Measurements from ENCODE around the gene ORAI3. TPM values are rescaled to one million over a fixed set of nuclear protein-coding genes. Genes with fewer than 3 reads are reported as not detected.
A peak's percentile ranks its signal among the peaks of the same experiment; 100 is the strongest.

The ORAI3 gene
- total and polyA plus RNA-seq, 7 experiments from 2014 or later = 6.0 to 29.8 (median 17.8) TPM

DNA sequence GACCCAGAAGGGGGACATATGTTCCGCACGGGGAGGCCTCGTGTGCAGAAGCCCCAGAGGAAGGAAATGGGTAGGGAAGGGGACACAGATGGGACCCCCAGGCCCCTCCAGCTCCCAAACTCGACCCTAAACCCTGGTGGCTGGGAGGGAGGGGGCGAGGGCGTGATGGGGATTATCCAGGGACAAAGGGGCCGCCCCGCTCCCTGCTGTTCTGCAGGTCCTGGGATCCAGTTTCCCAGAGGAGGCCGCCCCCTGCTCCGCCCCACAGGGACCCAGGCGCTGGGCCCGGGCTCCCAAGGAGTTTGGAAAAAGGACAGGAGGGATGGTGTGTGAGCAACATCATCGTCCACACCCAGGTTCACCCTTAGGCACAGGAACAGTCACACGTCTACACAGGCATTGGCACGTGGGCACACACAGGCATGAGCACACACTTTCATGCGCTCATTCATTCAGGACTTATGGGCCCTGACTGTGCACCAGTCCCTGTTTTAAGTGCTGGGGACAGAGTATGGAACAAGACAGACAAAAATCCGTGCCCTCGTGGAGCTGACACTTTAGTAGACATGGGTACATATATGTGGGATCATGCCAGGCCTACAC lies 38.3 kb upstream of the ORAI3 start:
- Histone ChIP-seq H3K27me3 (ENCODE audit: control insufficient read depth in 2 of 2, insufficient read depth in 2 of 2, low read length in 2 of 2) (no peaks in the 10 kb centered on the region), H3K4me1 (ENCODE audit: control insufficient read depth in 2 of 2, insufficient read depth in 2 of 2, low read length in 2 of 2) (peaks cover 0 to 7% of the 10 kb centered on the region in 2 donors), H3K4me3 (ENCODE audit: low read length) (no peak overlapping the region), H3K36me3 (ENCODE audit: control insufficient read depth in 2 of 3, insufficient read depth in 3 of 3, low read length in 3 of 3) (no peaks in the 10 kb centered on the region), H3K27ac (ENCODE audit: low read depth, low read length) (no peak overlapping the region), H3K9me3 (ENCODE audit: control insufficient read depth in 2 of 3, low read length in 3 of 3) (no peaks in the 10 kb centered on the region)
- peaks cover 7 to 15% (median 9%) of the 10 kb centered on the region in 7 donors for H3K4me1 Mint-ChIP-seq
- no peak overlapping the region for H3K4me3 Mint-ChIP-seq
- H3K9me3 Mint-ChIP-seq = no peaks in the 10 kb centered on the region
- H3K27me3 Mint-ChIP-seq = no peaks in the 10 kb centered on the region
- ATAC-seq (no peak), DNase-seq (no peak)
- H3K36me3 Mint-ChIP-seq = no peaks in the 10 kb centered on the region
- CTCF ChIA-PET = no interaction called here
- intact Hi-C loops (cut with micrococcal nuclease) = no loop called here
- no peak overlapping the region for H3K27ac Mint-ChIP-seq
- POLR2A ChIA-PET = no interaction called here

GRCh38 chr16:30912794-30913412 lies 36.0 kb upstream of the ORAI3 start:
- POLR2A ChIA-PET = interaction anchor here (1.0 kb wide), 1 partner anchor 11 kb away, joined by 7 read pairs; no protein-coding TSS in a partner anchor

DNA sequence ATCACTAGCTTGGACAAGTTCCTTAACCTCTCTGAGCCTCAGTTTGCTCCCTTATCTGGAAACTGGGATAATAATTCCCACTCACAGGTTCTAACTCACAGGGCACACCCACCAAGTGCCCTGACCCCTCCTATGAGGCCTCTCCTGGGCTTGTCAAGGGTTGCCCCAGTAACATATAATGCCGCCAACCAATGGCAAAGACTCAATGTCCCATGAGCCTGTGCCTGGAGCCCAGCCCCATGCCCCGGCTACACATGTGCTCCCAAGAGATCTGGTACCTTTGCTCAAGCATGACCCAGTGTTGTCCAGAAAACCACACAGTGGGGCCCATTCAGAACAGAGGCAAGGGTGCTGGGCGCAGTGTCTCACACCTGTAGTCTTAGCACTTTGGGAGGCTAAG lies 34.0 kb upstream of the ORAI3 start:
- Mint-ChIP-seq H3K4me1 (peaks cover 0 to 5% (median 0%) of the 10 kb centered on the region in 7 donors), H3K27me3 (peaks cover 0 to 3% (median 0%) of the 10 kb centered on the region in 5 donors), H3K9me3 (no peaks in the 10 kb centered on the region), H3K36me3 (no peaks in the 10 kb centered on the region), H3K4me3 (no peak overlapping the region), H3K27ac (no peak overlapping the region)
- H3K27ac ChIP-seq (ENCODE audit: low read depth, low read length) = no peak overlapping the region
- DNase-seq (no peak), ATAC-seq (no peak)
- no peaks in the 10 kb centered on the region for H3K4me1 ChIP-seq (ENCODE audit: control insufficient read depth in 2 of 2, insufficient read depth in 2 of 2, low read length in 2 of 2)
- no peaks in the 10 kb centered on the region for H3K36me3 ChIP-seq (ENCODE audit: control insufficient read depth in 2 of 3, insufficient read depth in 3 of 3, low read length in 3 of 3)
- no peaks in the 10 kb centered on the region for H3K27me3 ChIP-seq (ENCODE audit: control insufficient read depth in 2 of 2, insufficient read depth in 2 of 2, low read length in 2 of 2)
- H3K4me3 ChIP-seq (ENCODE audit: low read length) = no peak overlapping the region
- ChIA-PET POLR2A (no interaction called here), CTCF (interaction anchor here (0.6 kb wide), 1 partner anchor 49 kb away, joined by 4 read pairs; no protein-coding TSS in a partner anchor)
- intact Hi-C loops (cut with micrococcal nuclease) = no loop called here
- no peaks in the 10 kb centered on the region for H3K9me3 ChIP-seq (ENCODE audit: control insufficient read depth in 2 of 3, low read length in 3 of 3)

More at GRCh38 chr16:30912794-30913412, 36.0 kb upstream of the ORAI3 start:
- Histone ChIP-seq H3K9me3 (ENCODE audit: control insufficient read depth in 2 of 3, low read length in 3 of 3) (no peaks in the 10 kb centered on the region), H3K4me3 (ENCODE audit: low read length) (no peak overlapping the region), H3K36me3 (ENCODE audit: control insufficient read depth in 2 of 3, insufficient read depth in 3 of 3, low read length in 3 of 3) (no peaks in the 10 kb centered on the region), H3K27me3 (ENCODE audit: control insufficient read depth in 2 of 2, insufficient read depth in 2 of 2, low read length in 2 of 2) (no peaks in the 10 kb centered on the region), H3K4me1 (ENCODE audit: control insufficient read depth in 2 of 2, insufficient read depth in 2 of 2, low read length in 2 of 2) (peaks cover 0 to 4% of the 10 kb centered on the region in 2 donors), H3K27ac (ENCODE audit: low read depth, low read length) (no peak overlapping the region)
- ATAC-seq (no peak), DNase-seq (no peak)
- CTCF ChIA-PET = interaction anchor here (0.6 kb wide), 2 partner anchors 12 to 59 kb away, joined by 3 to 5 read pairs; no protein-coding TSS in a partner anchor
- Mint-ChIP-seq H3K9me3 (no peaks in the 10 kb centered on the region), H3K4me1 (peaks cover 1 to 3% (median 2%) of the 10 kb centered on the region in 7 donors), H3K27me3 (no peaks in the 10 kb centered on the region), H3K27ac (peak overlapping the region in 1 of 9 donors; percentile 2), H3K36me3 (no peaks in the 10 kb centered on the region), H3K4me3 (no peak overlapping the region)
- intact Hi-C loops (cut with micrococcal nuclease) = no loop called here

GRCh38 chr16:30918614-30919013 lies 30.3 kb upstream of the ORAI3 start:
- Mint-ChIP-seq H3K27me3 (peaks cover 0 to 3% (median 0%) of the 10 kb centered on the region in 5 donors), H3K36me3 (no peaks in the 10 kb centered on the region), H3K4me3 (no peak overlapping the region), H3K27ac (no peak overlapping the region), H3K9me3 (no peaks in the 10 kb centered on the region), H3K4me1 (peaks cover 0 to 13% (median 0%) of the 10 kb centered on the region in 7 donors)
- H3K4me1 ChIP-seq (ENCODE audit: control insufficient read depth in 2 of 2, insufficient read depth in 2 of 2, low read length in 2 of 2) = no peaks in the 10 kb centered on the region
- no peak overlapping the region for H3K27ac ChIP-seq (ENCODE audit: low read depth, low read length)
- H3K4me3 ChIP-seq (ENCODE audit: low read length) = no peak overlapping the region
- CTCF ChIA-PET = interaction anchor here (4.8 kb wide), 1 partner anchor 73 kb away, joined by 44 read pairs; no protein-coding TSS in a partner anchor
- no peaks in the 10 kb centered on the region for H3K9me3 ChIP-seq (ENCODE audit: control insufficient read depth in 2 of 3, low read length in 3 of 3)
- POLR2A ChIA-PET = interaction anchor here (0.8 kb wide), 1 partner anchor 16 kb away, joined by 4 read pairs; no protein-coding TSS in a partner anchor
- peaks cover 0 to 5% (median 0%) of the 10 kb centered on the region in 3 experiments for H3K36me3 ChIP-seq (ENCODE audit: control insufficient read depth in 2 of 3, insufficient read depth in 3 of 3, low read length in 3 of 3)
- ATAC-seq (no peak), DNase-seq (no peak)
- H3K27me3 ChIP-seq (ENCODE audit: control insufficient read depth in 2 of 2, insufficient read depth in 2 of 2, low read length in 2 of 2) = no peaks in the 10 kb centered on the region
- intact Hi-C loops (cut with micrococcal nuclease) = no loop called here

GRCh38 chr16:30920891-30921290 lies 28.0 kb upstream of the ORAI3 start:
- Mint-ChIP-seq H3K4me3 (peak overlapping the region in 9 of 10 donors; percentile 42 to 100 (median 96)), H3K9me3 (no peaks in the 10 kb centered on the region), H3K4me1 (peaks cover 0 to 23% (median 9%) of the 10 kb centered on the region in 7 donors), H3K36me3 (no peaks in the 10 kb centered on the region), H3K27me3 (peaks cover 0 to 3% (median 0%) of the 10 kb centered on the region in 5 donors), H3K27ac (peak overlapping the region in 4 of 9 donors; percentile 2 to 97 (median 79))
- no peak for ATAC-seq
- ChIA-PET CTCF (interaction anchor here (1.4 to 4.8 kb wide), 2 partner anchors 24 to 75 kb away, joined by 4 to 44 read pairs; partner anchors contain the start of gene CTF1), POLR2A (interaction anchor here (0.8 to 2.4 kb wide), 2 partner anchors 76 to 269 kb away, joined by 3 to 11 read pairs; no protein-coding TSS in a partner anchor)
- Histone ChIP-seq H3K27me3 (ENCODE audit: control insufficient read depth in 2 of 2, insufficient read depth in 2 of 2, low read length in 2 of 2) (no peaks in the 10 kb centered on the region), H3K9me3 (ENCODE audit: control insufficient read depth in 2 of 3, low read length in 3 of 3) (no peaks in the 10 kb centered on the region), H3K4me1 (ENCODE audit: control insufficient read depth in 2 of 2, insufficient read depth in 2 of 2, low read length in 2 of 2) (no peaks in the 10 kb centered on the region), H3K36me3 (ENCODE audit: control insufficient read depth in 2 of 3, insufficient read depth in 3 of 3, low read length in 3 of 3) (peaks cover 0 to 5% (median 0%) of the 10 kb centered on the region in 3 experiments), H3K27ac (ENCODE audit: low read depth, low read length) (no peak overlapping the region), H3K4me3 (ENCODE audit: low read length) (no peak overlapping the region)
- DNase-seq = no peak
- intact Hi-C loops (cut with micrococcal nuclease) = loop anchor here (1.0 to 10.0 kb wide), 12 partner anchors 19 to 1114 kb away; partner anchors contain the start of genes ALDOA (in 1 of the 2), HIRIP3 (in 1 of the 2), INO80E (in 1 of the 2) and MAZ (in 1 of the 2)

- no peaks in the 10 kb centered on the region for H3K36me3 Mint-ChIP-seq
- Histone ChIP-seq H3K9me3 (ENCODE audit: control insufficient read depth in 2 of 3, low read length in 3 of 3) (no peaks in the 10 kb centered on the region), H3K4me1 (ENCODE audit: control insufficient read depth in 2 of 2, insufficient read depth in 2 of 2, low read length in 2 of 2) (no peaks in the 10 kb centered on the region), H3K4me3 (ENCODE audit: low read length) (peak overlapping the region; percentile 78), H3K36me3 (ENCODE audit: control insufficient read depth in 2 of 3, insufficient read depth in 3 of 3, low read length in 3 of 3) (peaks cover 0 to 5% (median 0%) of the 10 kb centered on the region in 3 experiments), H3K27ac (ENCODE audit: low read depth, low read length) (peak overlapping the region; percentile 63), H3K27me3 (ENCODE audit: control insufficient read depth in 2 of 2, insufficient read depth in 2 of 2, low read length in 2 of 2) (no peaks in the 10 kb centered on the region)
- H3K4me1 Mint-ChIP-seq = peaks cover 0 to 24% (median 14%) of the 10 kb centered on the region in 7 donors
- ATAC-seq (no peak), DNase-seq (no peak)
- intact Hi-C loops (cut with micrococcal nuclease) = loop anchor here (1.0 to 10.0 kb wide), 12 partner anchors 19 to 1114 kb away; partner anchors contain the start of genes ALDOA (in 1 of the 2), HIRIP3 (in 1 of the 2), INO80E (in 1 of the 2) and MAZ (in 1 of the 2)
- peak overlapping the region; percentile 92 to 100 (median 99) for H3K27ac Mint-ChIP-seq
- POLR2A ChIA-PET = interaction anchor here (2.4 kb wide), 1 partner anchor 77 kb away, joined by 11 read pairs; no protein-coding TSS in a partner anchor
- H3K4me3 Mint-ChIP-seq = peak overlapping the region; percentile 89 to 100 (median 99)
- H3K9me3 Mint-ChIP-seq = no peaks in the 10 kb centered on the region
- H3K27me3 Mint-ChIP-seq = peaks cover 0 to 3% (median 0%) of the 10 kb centered on the region in 5 donors
- CTCF ChIA-PET = interaction anchor here (1.4 to 4.8 kb wide), 2 partner anchors 25 to 76 kb away, joined by 4 to 44 read pairs; partner anchors contain the start of gene CTF1
These were observed 27.5 kb upstream of the ORAI3 start for GRCh38 chr16:30921459-30921747.
